ENCODE measurements around the gene LENEP. TPM values are rescaled to one million over a fixed set of nuclear protein-coding genes. Genes with fewer than 3 reads are reported as not detected.

Gene LENEP
- polyA plus RNA-seq, 1 experiment: not detected

- Histone ChIP-seq H3K36me3 (ENCODE audit: control insufficient read depth, insufficient read depth, low read length) (peaks cover 8% of the 10 kb centered on the region), H3K27me3 (ENCODE audit: control insufficient read depth, insufficient read depth, low read length) (no peaks in the 10 kb centered on the region), H3K4me3 (ENCODE audit: low read depth, low read length) (no peak overlapping the region)
- TF ChIP-seq, protein P1, sequence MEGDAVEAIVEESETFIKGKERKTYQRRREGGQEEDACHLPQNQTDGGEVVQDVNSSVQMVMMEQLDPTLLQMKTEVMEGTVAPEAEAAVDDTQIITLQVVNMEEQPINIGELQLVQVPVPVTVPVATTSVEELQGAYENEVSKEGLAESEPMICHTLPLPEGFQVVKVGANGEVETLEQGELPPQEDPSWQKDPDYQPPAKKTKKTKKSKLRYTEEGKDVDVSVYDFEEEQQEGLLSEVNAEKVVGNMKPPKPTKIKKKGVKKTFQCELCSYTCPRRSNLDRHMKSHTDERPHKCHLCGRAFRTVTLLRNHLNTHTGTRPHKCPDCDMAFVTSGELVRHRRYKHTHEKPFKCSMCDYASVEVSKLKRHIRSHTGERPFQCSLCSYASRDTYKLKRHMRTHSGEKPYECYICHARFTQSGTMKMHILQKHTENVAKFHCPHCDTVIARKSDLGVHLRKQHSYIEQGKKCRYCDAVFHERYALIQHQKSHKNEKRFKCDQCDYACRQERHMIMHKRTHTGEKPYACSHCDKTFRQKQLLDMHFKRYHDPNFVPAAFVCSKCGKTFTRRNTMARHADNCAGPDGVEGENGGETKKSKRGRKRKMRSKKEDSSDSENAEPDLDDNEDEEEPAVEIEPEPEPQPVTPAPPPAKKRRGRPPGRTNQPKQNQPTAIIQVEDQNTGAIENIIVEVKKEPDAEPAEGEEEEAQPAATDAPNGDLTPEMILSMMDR (IDR thresholded peaks at IDR 0.05; ENCODE audit: insufficient read depth, low read depth, low read length): no peak
- no peak for DNase-seq (ENCODE audit: low read depth)
- ChIA-PET CTCF (interaction anchor here (10.2 kb wide), 1 partner anchor 17 kb away, joined by 95 read pairs; the partner anchor contains the start of gene LENEP), POLR2A (no interaction called here)
These were observed 19.6 kb downstream of the LENEP start for GRCh38 chr1:155012776-155013602.

- H3K36me3 ChIP-seq (ENCODE audit: control insufficient read depth, insufficient read depth, low read length): peaks cover 9% of the 10 kb centered on the region
- ChIA-PET POLR2A (no interaction called here), CTCF (interaction anchor here (10.2 kb wide), 1 partner anchor 18 kb away, joined by 95 read pairs; the partner anchor contains the start of gene LENEP)
- no peak for DNase-seq (ENCODE audit: low read depth)
- TF ChIP-seq, protein P1 (IDR thresholded peaks at IDR 0.05; ENCODE audit: insufficient read depth, low read depth, low read length): no peak
- H3K27me3 ChIP-seq (ENCODE audit: control insufficient read depth, insufficient read depth, low read length): no peaks in the 10 kb centered on the region
- H3K4me3 ChIP-seq (ENCODE audit: low read depth, low read length): no peak overlapping the region
These were observed 20.2 kb downstream of the LENEP start for GRCh38 chr1:155013632-155014031.

DNA sequence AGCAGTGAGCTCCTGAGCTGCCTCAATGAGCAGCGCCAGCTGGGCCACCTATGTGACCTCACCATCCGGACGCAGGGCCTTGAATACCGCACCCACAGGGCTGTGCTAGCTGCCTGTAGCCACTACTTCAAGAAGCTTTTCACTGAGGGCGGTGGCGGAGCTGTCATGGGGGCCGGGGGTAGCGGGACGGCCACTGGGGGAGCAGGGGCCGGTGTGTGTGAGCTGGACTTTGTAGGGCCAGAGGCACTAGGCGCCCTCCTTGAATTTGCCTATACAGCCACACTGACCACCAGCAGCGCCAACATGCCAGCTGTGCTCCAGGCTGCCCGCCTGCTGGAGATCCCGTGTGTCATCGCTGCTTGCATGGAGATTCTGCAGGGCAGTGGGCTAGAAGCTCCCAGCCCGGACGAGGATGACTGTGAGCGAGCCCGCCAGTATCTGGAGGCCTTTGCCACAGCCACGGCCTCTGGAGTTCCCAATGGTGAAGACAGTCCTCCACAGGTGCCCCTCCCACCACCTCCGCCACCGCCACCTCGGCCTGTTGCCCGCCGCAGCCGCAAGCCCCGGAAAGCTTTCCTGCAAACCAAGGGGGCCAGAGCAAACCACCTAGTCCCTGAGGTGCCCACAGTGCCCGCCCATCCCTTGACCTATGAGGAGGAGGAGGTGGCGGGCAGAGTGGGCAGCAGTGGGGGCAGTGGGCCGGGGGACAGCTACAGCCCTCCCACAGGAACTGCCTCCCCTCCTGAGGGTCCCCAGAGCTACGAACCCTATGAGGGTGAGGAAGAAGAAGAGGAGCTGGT is 21.5 kb downstream of the LENEP start:
- TF ChIP-seq, protein P1 (IDR thresholded peaks at IDR 0.05; ENCODE audit: insufficient read depth, low read depth, low read length): no peak
- H3K27me3 ChIP-seq (ENCODE audit: control insufficient read depth, insufficient read depth, low read length): no peaks in the 10 kb centered on the region
- CTCF ChIA-PET: interaction anchor here (1.4 to 10.2 kb wide), 4 partner anchors 9 to 70 kb away, joined by 3 to 95 read pairs (median 39); partner anchors contain the start of genes LENEP and ZBTB7B
- no peak overlapping the region for H3K4me3 ChIP-seq (ENCODE audit: low read depth, low read length)
- H3K36me3 ChIP-seq (ENCODE audit: control insufficient read depth, insufficient read depth, low read length): peaks cover 9% of the 10 kb centered on the region
- DNase-seq (ENCODE audit: low read depth): no peak
- POLR2A ChIA-PET: no interaction called here

DNA sequence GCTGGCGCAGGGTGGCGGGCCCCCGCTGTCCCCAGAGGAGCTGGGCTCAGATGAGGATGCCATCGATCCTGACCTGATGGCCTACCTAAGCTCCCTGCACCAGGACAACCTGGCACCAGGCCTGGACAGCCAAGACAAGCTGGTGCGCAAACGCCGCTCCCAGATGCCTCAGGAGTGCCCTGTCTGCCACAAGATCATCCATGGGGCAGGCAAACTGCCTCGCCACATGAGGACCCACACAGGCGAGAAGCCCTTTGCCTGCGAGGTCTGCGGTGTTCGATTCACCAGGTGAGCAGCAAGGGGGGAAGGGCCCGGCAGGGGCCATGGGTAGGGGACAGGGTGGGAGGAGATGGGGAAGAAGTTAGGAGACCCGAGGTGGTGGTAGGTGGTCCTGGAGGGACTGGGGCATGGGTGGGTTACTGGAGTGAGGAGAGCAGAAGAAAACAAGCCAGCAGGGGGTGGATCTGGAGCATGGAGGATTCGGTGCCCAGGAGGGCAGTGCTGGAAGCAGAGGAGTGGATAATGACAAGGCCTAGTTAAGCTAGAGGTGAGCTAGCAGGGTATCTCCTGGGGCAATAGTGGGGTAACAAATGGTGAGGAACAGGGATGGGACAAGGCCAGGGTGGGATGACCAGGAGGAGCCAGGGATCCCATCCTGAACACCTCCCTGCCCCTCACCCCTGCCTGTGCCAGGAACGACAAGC is 22.3 kb downstream of the LENEP start:
- CTCF ChIA-PET: interaction anchor here (1.2 to 10.2 kb wide), 10 partner anchors 8 to 79 kb away, joined by 3 to 95 read pairs (median 6); partner anchors contain the start of genes ADAM15, LENEP, PMVK and SHC1
- POLR2A ChIA-PET: no interaction called here
- TF ChIP-seq, protein P1 (IDR thresholded peaks at IDR 0.05; ENCODE audit: insufficient read depth, low read depth, low read length): no peak
- DNase-seq (ENCODE audit: low read depth): no peak
- no peaks in the 10 kb centered on the region for H3K27me3 ChIP-seq (ENCODE audit: control insufficient read depth, insufficient read depth, low read length)
- no peak overlapping the region for H3K4me3 ChIP-seq (ENCODE audit: low read depth, low read length)
- peaks cover 9% of the 10 kb centered on the region for H3K36me3 ChIP-seq (ENCODE audit: control insufficient read depth, insufficient read depth, low read length)
